Breast epithelium (tissue), 3 donors: Measurements from ENCODE around the gene HACD2.

Experiments used
- POLR2AphosphoS5 ChIP-seq, 3 donors: sonication (generic); formaldehyde crosslinking; IDR thresholded peaks; one replicate each; pipeline ENCODE4 v1.6.1; 2017; ENCODE audit warnings: antibody characterized with exemption in 3 of 3
- TF ChIP-seq, protein P1 (sequence below), 3 donors: fragments of 450-650 bp; IDR thresholded peaks; one replicate each; pipeline ENCODE4 v1.5.1; 2016 to 2017; ENCODE audit warnings: antibody characterized with exemption in 3 of 3, mild to moderate bottlenecking in 3 of 3, moderate library complexity in 3 of 3

DNA sequence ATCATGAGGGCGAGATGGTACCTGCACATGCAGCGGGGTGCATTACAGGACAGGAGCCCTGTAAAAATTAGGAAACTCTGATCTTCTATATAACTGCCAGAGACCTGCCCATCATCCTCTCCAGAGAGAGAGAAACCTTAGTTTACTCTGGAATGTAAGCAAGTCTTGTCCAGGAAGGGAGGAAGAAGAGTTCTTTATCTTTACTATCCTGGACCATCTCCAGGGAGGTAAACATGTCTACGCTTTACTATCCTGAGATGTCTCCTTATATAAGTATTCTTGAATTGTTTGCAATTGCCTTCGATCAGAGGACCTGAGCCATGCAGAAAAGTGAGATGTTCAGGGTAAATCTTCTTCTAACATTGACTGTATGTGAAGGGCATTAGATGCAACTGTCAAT lies 12.7 kb upstream of the HACD2 start:
- TF ChIP-seq, protein P1, sequence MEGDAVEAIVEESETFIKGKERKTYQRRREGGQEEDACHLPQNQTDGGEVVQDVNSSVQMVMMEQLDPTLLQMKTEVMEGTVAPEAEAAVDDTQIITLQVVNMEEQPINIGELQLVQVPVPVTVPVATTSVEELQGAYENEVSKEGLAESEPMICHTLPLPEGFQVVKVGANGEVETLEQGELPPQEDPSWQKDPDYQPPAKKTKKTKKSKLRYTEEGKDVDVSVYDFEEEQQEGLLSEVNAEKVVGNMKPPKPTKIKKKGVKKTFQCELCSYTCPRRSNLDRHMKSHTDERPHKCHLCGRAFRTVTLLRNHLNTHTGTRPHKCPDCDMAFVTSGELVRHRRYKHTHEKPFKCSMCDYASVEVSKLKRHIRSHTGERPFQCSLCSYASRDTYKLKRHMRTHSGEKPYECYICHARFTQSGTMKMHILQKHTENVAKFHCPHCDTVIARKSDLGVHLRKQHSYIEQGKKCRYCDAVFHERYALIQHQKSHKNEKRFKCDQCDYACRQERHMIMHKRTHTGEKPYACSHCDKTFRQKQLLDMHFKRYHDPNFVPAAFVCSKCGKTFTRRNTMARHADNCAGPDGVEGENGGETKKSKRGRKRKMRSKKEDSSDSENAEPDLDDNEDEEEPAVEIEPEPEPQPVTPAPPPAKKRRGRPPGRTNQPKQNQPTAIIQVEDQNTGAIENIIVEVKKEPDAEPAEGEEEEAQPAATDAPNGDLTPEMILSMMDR (IDR thresholded peaks at IDR 0.05), result no peak
- no peak for TF ChIP-seq POLR2AphosphoS5 (IDR thresholded peaks at IDR 0.05)
